Endothelial cell of umbilical vein (primary cell): Measurements from ENCODE around the gene KCTD6. TPM values are rescaled to one million over a fixed set of nuclear protein-coding genes. Genes with fewer than 3 reads are reported as not detected.

Source experiments
- BruUV-seq: library from RNA; stranded (reverse); fragments of 400-500 nt; replicated peaks from 2 replicates; lab custom pipeline; 2021; lab: Mats Ljungman, UMichigan
- CTCF ChIA-PET: fragments of 300-600, 350-600 bp; sonication (Branson Sonifier 250); formaldehyde crosslinking; loops from one replicate; lab custom pipeline; 2021; ENCODE audit warnings: antibody characterized with exemption, inconsistent platforms; lab: Charles Lee
- POLR2A ChIA-PET: fragments of 300-600, 350-600 bp; sonication (Branson Sonifier 250); formaldehyde crosslinking; loops from one replicate; lab custom pipeline; 2021; ENCODE audit warnings: antibody characterized with exemption, inconsistent platforms; lab: Charles Lee
- DNase-seq: peaks from one replicate; pipeline ENCODE4 v3.0.0-alpha.2; 2011; ENCODE audit warnings: low read depth, low spot score
- FAIRE-seq: peaks from 2 replicates; lab custom pipeline; 2011; peaks lifted over from hg19 to GRCh38; lab: Jason Lieb, UNC
- H2AFZ ChIP-seq: 2 replicates; pipeline ENCODE4 v1.6.0; 2012; ENCODE audit warnings: low read depth, low read length, control low read depth, inconsistent platforms
- H3K27ac ChIP-seq: 2 replicates; pipeline ENCODE4 v1.5.1; 2011; ENCODE audit warnings: low read depth, mild to moderate bottlenecking, control low read depth, low read length, moderate library complexity; ENCODE audit not compliant: insufficient read depth
- H3K27me3 ChIP-seq, 2 experiments: 2 replicates each; pipeline versions ENCODE4 v1.6.0 to v1.6.1; 2011; ENCODE audit warnings: low read length in 2 of 2, mixed read lengths in 1 of 2; ENCODE audit not compliant: control insufficient read depth in 2 of 2, insufficient read depth in 2 of 2
- H3K36me3 ChIP-seq, 2 experiments: 2 replicates in 1 of 2; 3 replicates in 1 of 2; pipeline ENCODE4 v1.5.1; 2011; ENCODE audit warnings: low read length in 2 of 2, mild to moderate bottlenecking in 1 of 2, moderate library complexity in 1 of 2; ENCODE audit not compliant: control insufficient read depth in 2 of 2, insufficient read depth in 2 of 2; ENCODE audit errors: extremely low read depth in 1 of 2
- H3K4me1 ChIP-seq: 3 replicates; pipeline ENCODE4 v1.5.1; 2011; ENCODE audit warnings: mild to moderate bottlenecking, low read length; ENCODE audit not compliant: control insufficient read depth, insufficient read depth; ENCODE audit errors: extremely low read depth
- H3K4me2 ChIP-seq: 2 replicates; pipeline ENCODE4 v1.6.1; 2011; ENCODE audit warnings: low read length, control low read depth, mixed read lengths; ENCODE audit not compliant: insufficient read depth
- H3K4me3 ChIP-seq, 3 experiments: fragments of 200-600 bp in 1 of 3; sonication (generic), shearing (Covaris generic) in 1 of 3; replicated peaks in 1 of 3; 2 replicates each; pipeline ENCODE4 v1.5.1; 2011 to 2016; ENCODE audit warnings: control low read depth in 3 of 3, low read length in 3 of 3, mild to moderate bottlenecking in 2 of 3, inconsistent platforms in 1 of 3, low read depth in 1 of 3, moderate library complexity in 1 of 3; ENCODE audit not compliant: insufficient read depth in 1 of 3
- H3K79me2 ChIP-seq: 2 replicates; pipeline ENCODE4 v1.6.0; 2012; ENCODE audit warnings: low read length, inconsistent platforms; ENCODE audit not compliant: control insufficient read depth, insufficient read depth
- H3K9ac ChIP-seq: replicated peaks from 2 replicates; pipeline ENCODE3; 2011; ENCODE audit warnings: low read length, control low read depth; ENCODE audit not compliant: insufficient read depth; ENCODE audit errors: extremely low read depth
- H3K9me1 ChIP-seq: replicated peaks from 3 replicates; pipeline ENCODE4 v1.6.0; 2011; ENCODE audit warnings: mild to moderate bottlenecking, low read length; ENCODE audit not compliant: control insufficient read depth, insufficient read depth; ENCODE audit errors: extremely low read depth
- H3K9me3 ChIP-seq: replicated peaks from 2 replicates; pipeline ENCODE4 v1.5.1; 2012; ENCODE audit warnings: low read length, inconsistent platforms; ENCODE audit not compliant: control insufficient read depth, insufficient read depth
- H4K20me1 ChIP-seq: replicated peaks from 2 replicates; pipeline ENCODE3; 2011; ENCODE audit warnings: mild to moderate bottlenecking, low read length; ENCODE audit not compliant: control insufficient read depth, insufficient read depth; ENCODE audit errors: extremely low read depth
- CTCF ChIP-seq, 2 donors: IDR thresholded peaks; 1 replicate in 1 of 2; 2 replicates in 1 of 2; pipeline ENCODE4 v1.5.1; 2011; ENCODE audit warnings: low read length in 2 of 2, mild to moderate bottlenecking in 2 of 2, moderate library complexity in 2 of 2, control low read depth in 1 of 2, inconsistent platforms in 1 of 2, low read depth in 1 of 2; ENCODE audit not compliant: insufficient read depth in 1 of 2; ENCODE audit errors: extremely low read depth in 1 of 2
- EZH2 ChIP-seq: IDR thresholded peaks from 2 replicates; pipeline ENCODE4 v1.6.1; 2012; ENCODE audit warnings: borderline replicate concordance, low read depth, mild to moderate bottlenecking, moderate library complexity, low read length, inconsistent platforms; ENCODE audit not compliant: severe bottlenecking
- FOS ChIP-seq: IDR thresholded peaks from 2 replicates; pipeline ENCODE4 v1.6.1; 2011; ENCODE audit warnings: mild to moderate bottlenecking, low read length, moderate library complexity, borderline replicate concordance; ENCODE audit not compliant: insufficient read depth
- GATA2 ChIP-seq: IDR thresholded peaks from 2 replicates; pipeline ENCODE4 v1.7.0; 2011; ENCODE audit warnings: low read depth, mild to moderate bottlenecking, moderate library complexity, mixed read lengths, low read length; ENCODE audit not compliant: insufficient read length, insufficient read depth
- JUN ChIP-seq: IDR thresholded peaks from 2 replicates; pipeline ENCODE4 v1.6.1; 2011; ENCODE audit warnings: borderline replicate concordance, low read depth; ENCODE audit not compliant: insufficient read length, insufficient read depth
- MAX ChIP-seq: IDR thresholded peaks from 2 replicates; pipeline ENCODE4 v1.6.1; 2011; ENCODE audit not compliant: insufficient read depth, insufficient read length
- MYC ChIP-seq: IDR thresholded peaks from one replicate; pipeline ENCODE4 v1.6.1; 2011; ENCODE audit warnings: mild to moderate bottlenecking, low read depth, low read length
- POLR2A ChIP-seq: IDR thresholded peaks from 2 replicates; pipeline ENCODE4 v1.6.1; 2012; ENCODE audit warnings: low read depth, mild to moderate bottlenecking, control low read depth, low read length
- POLR2AphosphoS5 ChIP-seq: IDR thresholded peaks from 2 replicates; pipeline ENCODE4 v1.6.1; 2012; ENCODE audit warnings: low read depth, mild to moderate bottlenecking, control low read depth, low read length, moderate library complexity; ENCODE audit not compliant: insufficient read depth
- dilution Hi-C: fragments of 300-500 bp; cut with MboI; formaldehyde crosslinking; loops from one replicate; pipeline ENCODE4 v1.15.0; 2019; ENCODE audit warnings: low sequenced_read_pairs; ENCODE audit not compliant: extremely low pct_ligation_motif_present
- intact Hi-C: fragments of 100-400 bp; cut with micrococcal nuclease; formaldehyde crosslinking; loops from one replicate; pipeline ENCODE4 v1.10.0; 2022
- polyA plus RNA-seq, 4 experiments: library from polyadenylated mRNA; depleted of rRNA in 3 of 4; stranded (reverse) in 3 of 4; unstranded in 1 of 4; fragments of >200 nt; gene quantifications; 2 replicates each; pipeline versions ENCODE4 v1.2.1 to v1.2.3, GENCODE V29; 2011 to 2012; ENCODE audit warnings: missing spikeins in 1 of 4
- total RNA-seq: library from RNA; stranded (reverse); gene quantifications from 2 replicates; pipeline ENCODE4 v1.2.3, GENCODE V29; 2021

KCTD6 gene
- total and polyA plus RNA-seq, 2 donors (not counting 3 experiments of a cell fraction or from before 2014, with no cell fraction given): 6.4 TPM

GRCh38 chr3:58487140-58487886 is 4.6 kb upstream of the KCTD6 start:
- H3K27ac ChIP-seq: no peak overlapping the region
- CTCF ChIA-PET: interaction anchor here (2.4 kb wide), 1 partner anchor 23 kb away, joined by 14 read pairs; no protein-coding TSS in a partner anchor
- H3K4me3 ChIP-seq: no peak overlapping the region

More at GRCh38 chr3:58487140-58487886, 4.6 kb upstream of the KCTD6 start:
- H3K9me1 ChIP-seq: no peaks in the 10 kb centered on the region
- peak; percentile 33 for FAIRE-seq
- H2AFZ ChIP-seq: peak overlapping the region; percentile 98
- TF ChIP-seq MYC (no peak), POLR2AphosphoS5 (no peak), EZH2 (no peak), FOS (no peak), JUN (no peak), MAX (no peak), POLR2A (no peak), CTCF (IDR thresholded peaks at IDR 0.05; ENCODE audit: extremely low read depth in 1 of 2, insufficient read depth in 1 of 2, low read depth in 1 of 2, low read length in 2 of 2) (no peak), GATA2 (no peak)
- H4K20me1 ChIP-seq: no peaks in the 10 kb centered on the region
- no TSS peak for BruUV-seq
- intact Hi-C loops (no loop called here), dilution Hi-C loops (no loop called here)
- H3K36me3 ChIP-seq: no peaks in the 10 kb centered on the region
- no peak overlapping the region for H3K9ac ChIP-seq
- POLR2A ChIA-PET: no interaction called here
- no peaks in the 10 kb centered on the region for H3K9me3 ChIP-seq
- DNase-seq: no peak
- H3K27me3 ChIP-seq: peaks cover 5 to 10% of the 10 kb centered on the region in 2 experiments
- peaks cover under 1% of the 10 kb centered on the region for H3K79me2 ChIP-seq
- H3K4me2 ChIP-seq: no peak overlapping the region
- H3K4me1 ChIP-seq: peaks cover 6% of the 10 kb centered on the region
